HG03045 (cell line): ENCODE measurements around the gene SHANK1.
"Not testable (repeated sequence)": the region's sequence is repeated elsewhere in the genome, so short reads cannot be mapped to it uniquely, and the experiment has no call there.

Experiments
- ATAC-seq: cut with Tn5 transposase; IDR thresholded peaks from one replicate; pipeline ENCODE4 v1.9.1; 2021; ENCODE audit warnings: mild to moderate bottlenecking, moderate library complexity; ENCODE audit not compliant: unreplicated experiment

SHANK1 gene

GRCh38 chr19:50640368-50640767 lies 79.2 kb downstream of the SHANK1 start:
- no peak for ATAC-seq

GRCh38 chr19:50639121-50640112 lies 80.2 kb downstream of the SHANK1 start, which contains the start of gene SYT3:
Gene SYT3 (minus strand): TSS chr19:50639881. CDS start chr19:50637411, 2,470 bp downstream.
- no peak for ATAC-seq

- ATAC-seq, result no peak
These were observed 81.0 kb downstream of the SHANK1 start for GRCh38 chr19:50638600-50638999.

- no peak for ATAC-seq
These were observed 83.1 kb downstream of the SHANK1 start for GRCh38 chr19:50636317-50637085.

GRCh38 chr19:50633973-50634372 lies 85.6 kb downstream of the SHANK1 start:
- ATAC-seq, result no peak

- no peak for ATAC-seq
These were observed 86.2 kb downstream of the SHANK1 start for GRCh38 chr19:50633359-50633758.

- ATAC-seq, result no peak
These were observed 87.3 kb downstream of the SHANK1 start for GRCh38 chr19:50632151-50632835.

GRCh38 chr19:50629801-50630200 lies 89.8 kb downstream of the SHANK1 start:
- no peak for ATAC-seq

- ATAC-seq, result no peak
These were observed 90.4 kb downstream of the SHANK1 start for GRCh38 chr19:50629194-50629593.

- ATAC-seq, result no peak
These were observed 91.1 kb downstream of the SHANK1 start for GRCh38 chr19:50628551-50628950.

- no peak for ATAC-seq
These were observed 91.5 kb downstream of the SHANK1 start for GRCh38 chr19:50628146-50628545.

GRCh38 chr19:50626795-50627194 lies 92.8 kb downstream of the SHANK1 start:
- no peak for ATAC-seq

- ATAC-seq, result no peak
These were observed 93.6 kb downstream of the SHANK1 start for GRCh38 chr19:50626011-50626410.

- ATAC-seq, result no peak
These were observed 94.5 kb downstream of the SHANK1 start for GRCh38 chr19:50624949-50625600.

- not testable (repeated sequence) for ATAC-seq
These were observed 99.2 kb downstream of the SHANK1 start for GRCh38 chr19:50620394-50620906.

- not testable (repeated sequence) for ATAC-seq
These were observed 100.4 kb downstream of the SHANK1 start for GRCh38 chr19:50619184-50619583.

GRCh38 chr19:50618379-50618778 lies 101.2 kb downstream of the SHANK1 start:
- ATAC-seq, result not testable (repeated sequence)

GRCh38 chr19:50612504-50613404 lies 106.8 kb downstream of the SHANK1 start:
- not testable (repeated sequence) for ATAC-seq
